Glutamatergic neuron (in vitro differentiated cells): ENCODE results near the gene HMX1. TPM values are rescaled to one million over a fixed set of nuclear protein-coding genes. Genes with fewer than 3 reads are reported as not detected.

ENCODE experiments used
- DNase-seq: peaks from one replicate; pipeline ENCODE4 v3.0.0; 2022
- H3K27ac Mint-ChIP-seq: one replicate; pipeline ENCODE4 v1.8.0; 2020; ENCODE audit warnings: mild to moderate bottlenecking, mixed read lengths, inconsistent platforms; ENCODE audit not compliant: unreplicated experiment
- H3K27me3 Mint-ChIP-seq: one replicate; pipeline ENCODE4 v1.8.0; 2020; ENCODE audit warnings: mild to moderate bottlenecking, moderate library complexity, mixed read lengths, inconsistent platforms; ENCODE audit not compliant: unreplicated experiment
- H3K36me3 Mint-ChIP-seq: one replicate; pipeline ENCODE4 v1.8.0; 2020; ENCODE audit warnings: mild to moderate bottlenecking, mixed read lengths, inconsistent platforms; ENCODE audit not compliant: unreplicated experiment
- H3K4me1 Mint-ChIP-seq: one replicate; pipeline ENCODE4 v1.8.0; 2020; ENCODE audit warnings: mild to moderate bottlenecking, low read depth, mixed read lengths, inconsistent platforms; ENCODE audit not compliant: unreplicated experiment
- H3K4me3 Mint-ChIP-seq: one replicate; pipeline ENCODE4 v1.8.0; 2020; ENCODE audit warnings: mild to moderate bottlenecking, mixed read lengths, inconsistent platforms; ENCODE audit not compliant: unreplicated experiment
- H3K9me3 Mint-ChIP-seq: one replicate; pipeline ENCODE4 v1.8.0; 2020; ENCODE audit warnings: mild to moderate bottlenecking, moderate library complexity, mixed read lengths, inconsistent platforms; ENCODE audit not compliant: unreplicated experiment
- total RNA-seq: library from RNA; stranded (reverse); fragmentation: NEBNext Ultra II Directional; extraction: Animal tissue kit (Norgen Biotek cat#: 25700); gene quantifications from one replicate; pipeline ENCODE4 v1.2.1, GENCODE V29; 2021; ENCODE audit not compliant: unreplicated experiment
- TF ChIP-seq, protein P1 (sequence below): fragments of 200-600 bp; sonication (generic); IDR thresholded peaks from one replicate; pipeline ENCODE4 v1.5.0; 2021; ENCODE audit not compliant: partially characterized antibody, unreplicated experiment

Gene HMX1
- total RNA-seq, 1 donor from 2014 or later: 1.7 TPM

DNA sequence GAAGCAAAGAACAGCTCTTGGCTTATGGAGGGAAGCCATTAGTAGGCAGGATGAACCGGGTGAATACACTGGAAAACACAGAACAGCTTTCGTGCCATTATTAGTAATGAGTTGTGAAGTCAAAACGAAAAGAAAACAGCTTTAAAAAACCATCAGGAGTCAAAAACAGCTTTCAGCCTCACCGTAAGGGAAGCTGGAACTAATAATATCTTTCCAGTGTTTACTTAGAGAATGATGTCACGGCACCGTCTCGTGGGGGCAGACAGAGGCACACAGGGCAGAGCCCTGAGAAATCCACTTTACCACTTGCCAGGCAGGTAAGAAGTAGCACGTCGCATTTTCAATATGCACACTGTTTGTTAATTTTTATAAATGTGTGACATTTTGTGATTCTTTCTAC, 37.9 kb upstream of the HMX1 start:
- DNase-seq: no peak
- Mint-ChIP-seq H3K36me3 (no peaks in the 10 kb centered on the region), H3K9me3 (peaks cover 5% of the 10 kb centered on the region), H3K4me3 (no peak overlapping the region), H3K4me1 (no peaks in the 10 kb centered on the region), H3K27me3 (peaks cover 9% of the 10 kb centered on the region), H3K27ac (no peak overlapping the region)
- TF ChIP-seq, protein P1, sequence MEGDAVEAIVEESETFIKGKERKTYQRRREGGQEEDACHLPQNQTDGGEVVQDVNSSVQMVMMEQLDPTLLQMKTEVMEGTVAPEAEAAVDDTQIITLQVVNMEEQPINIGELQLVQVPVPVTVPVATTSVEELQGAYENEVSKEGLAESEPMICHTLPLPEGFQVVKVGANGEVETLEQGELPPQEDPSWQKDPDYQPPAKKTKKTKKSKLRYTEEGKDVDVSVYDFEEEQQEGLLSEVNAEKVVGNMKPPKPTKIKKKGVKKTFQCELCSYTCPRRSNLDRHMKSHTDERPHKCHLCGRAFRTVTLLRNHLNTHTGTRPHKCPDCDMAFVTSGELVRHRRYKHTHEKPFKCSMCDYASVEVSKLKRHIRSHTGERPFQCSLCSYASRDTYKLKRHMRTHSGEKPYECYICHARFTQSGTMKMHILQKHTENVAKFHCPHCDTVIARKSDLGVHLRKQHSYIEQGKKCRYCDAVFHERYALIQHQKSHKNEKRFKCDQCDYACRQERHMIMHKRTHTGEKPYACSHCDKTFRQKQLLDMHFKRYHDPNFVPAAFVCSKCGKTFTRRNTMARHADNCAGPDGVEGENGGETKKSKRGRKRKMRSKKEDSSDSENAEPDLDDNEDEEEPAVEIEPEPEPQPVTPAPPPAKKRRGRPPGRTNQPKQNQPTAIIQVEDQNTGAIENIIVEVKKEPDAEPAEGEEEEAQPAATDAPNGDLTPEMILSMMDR: no peak

DNA sequence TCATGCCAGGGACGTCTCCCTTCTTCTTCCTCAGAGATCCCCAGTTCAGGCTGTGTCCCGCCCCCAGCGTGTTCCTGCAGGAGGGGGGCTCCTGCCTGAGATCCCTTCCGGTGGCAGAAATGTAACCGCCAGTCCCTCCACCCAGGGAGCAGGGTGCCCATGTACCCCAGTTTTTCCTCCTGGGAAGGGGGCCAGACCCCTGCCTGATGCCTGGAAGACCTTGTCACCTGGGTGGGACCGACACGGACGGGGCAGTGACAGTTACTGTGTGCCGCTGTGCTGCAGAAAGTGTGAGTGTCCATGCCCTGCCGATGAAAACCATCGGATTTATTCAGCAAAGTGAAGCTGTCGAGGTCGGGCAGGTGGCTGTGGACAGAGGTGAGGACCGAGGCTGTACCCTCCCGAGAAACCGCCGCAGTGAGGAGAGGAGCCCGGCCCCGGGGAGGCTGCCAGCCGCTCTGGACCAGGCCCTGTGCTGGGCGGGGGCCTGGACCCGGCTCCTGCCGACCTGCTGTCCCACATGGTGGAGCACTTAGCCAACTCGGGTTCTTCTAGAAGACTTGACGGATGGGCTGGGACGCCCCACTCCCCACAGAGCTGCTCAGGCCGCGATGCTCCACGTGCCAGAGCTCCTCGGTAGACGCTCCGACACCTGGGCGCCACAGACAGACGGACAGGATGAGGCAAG, 36.7 kb upstream of the HMX1 start:
- Mint-ChIP-seq H3K9me3 (peaks cover 5% of the 10 kb centered on the region), H3K27me3 (peaks cover 17% of the 10 kb centered on the region), H3K27ac (no peak overlapping the region), H3K4me3 (no peak overlapping the region), H3K36me3 (peaks cover 4% of the 10 kb centered on the region), H3K4me1 (no peaks in the 10 kb centered on the region)
- no peak for DNase-seq
- TF ChIP-seq, protein P1: no peak

DNA sequence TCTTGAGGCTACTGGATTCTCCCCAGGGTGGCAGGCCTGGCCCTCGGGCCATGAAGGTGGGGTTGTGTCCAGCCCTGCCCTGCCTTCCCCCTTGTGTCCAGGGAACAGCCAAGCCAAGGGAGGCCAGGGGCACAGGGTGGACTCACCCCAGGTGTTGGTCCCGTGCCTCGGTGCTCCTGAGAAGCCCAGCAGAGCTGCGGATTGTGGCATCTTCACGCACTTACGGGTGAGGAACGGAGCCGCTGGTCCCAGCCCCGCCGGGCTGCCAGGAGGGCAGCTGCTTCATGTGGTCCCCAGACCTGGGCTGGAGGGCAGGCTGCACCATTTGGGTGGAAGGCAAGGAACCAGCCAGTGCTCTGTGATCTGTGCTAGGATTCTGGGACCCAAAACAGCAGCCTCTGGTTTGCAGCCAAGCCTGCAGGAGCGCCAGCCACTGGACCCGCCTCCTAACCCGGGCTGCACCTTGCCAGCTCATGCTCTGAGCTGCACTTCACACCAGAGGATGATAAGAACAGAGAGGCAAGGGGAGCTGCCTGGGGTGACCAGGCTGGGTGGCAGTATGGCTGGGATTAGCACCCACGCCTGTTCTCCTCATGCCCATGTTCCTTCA, 36.1 kb upstream of the HMX1 start:
- Mint-ChIP-seq H3K9me3 (peaks cover 7% of the 10 kb centered on the region), H3K27me3 (peaks cover 17% of the 10 kb centered on the region), H3K4me1 (no peaks in the 10 kb centered on the region), H3K36me3 (peaks cover 7% of the 10 kb centered on the region), H3K27ac (no peak overlapping the region), H3K4me3 (no peak overlapping the region)
- DNase-seq: no peak
- TF ChIP-seq, protein P1: no peak

DNA sequence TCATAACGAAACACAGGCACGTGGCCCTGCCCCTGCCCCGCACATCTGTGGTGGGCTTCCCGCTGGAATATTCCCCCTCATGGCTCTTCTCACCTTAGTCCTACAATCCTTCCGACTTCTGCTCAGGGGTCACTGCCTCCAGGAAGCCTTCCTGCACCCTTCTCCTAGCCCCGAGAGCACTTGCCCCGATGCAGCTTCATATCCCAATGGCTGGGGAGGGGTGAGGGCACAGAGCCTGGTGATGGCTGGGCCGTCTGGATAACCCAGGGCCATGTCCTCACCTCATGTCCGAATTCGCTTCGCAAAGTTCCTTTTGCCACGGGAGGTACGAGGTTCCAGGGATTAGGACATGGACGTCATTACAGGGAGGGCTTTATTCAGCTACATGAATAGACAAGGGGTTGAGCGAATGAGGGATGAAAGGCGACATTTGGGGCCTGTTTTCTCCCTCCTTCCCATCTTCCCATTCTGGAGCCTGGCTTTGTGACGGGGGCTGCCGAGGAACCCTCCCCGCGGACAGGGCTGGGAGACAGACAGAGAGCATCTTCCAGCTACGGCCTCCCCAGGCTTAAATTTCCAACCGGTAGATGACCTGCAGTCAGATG, 35.5 kb upstream of the HMX1 start:
- Mint-ChIP-seq H3K27me3 (peaks cover 17% of the 10 kb centered on the region), H3K27ac (no peak overlapping the region), H3K4me1 (no peaks in the 10 kb centered on the region), H3K36me3 (peaks cover 9% of the 10 kb centered on the region), H3K9me3 (peaks cover 5% of the 10 kb centered on the region), H3K4me3 (no peak overlapping the region)
- no peak for DNase-seq
- TF ChIP-seq, protein P1: no peak

DNA sequence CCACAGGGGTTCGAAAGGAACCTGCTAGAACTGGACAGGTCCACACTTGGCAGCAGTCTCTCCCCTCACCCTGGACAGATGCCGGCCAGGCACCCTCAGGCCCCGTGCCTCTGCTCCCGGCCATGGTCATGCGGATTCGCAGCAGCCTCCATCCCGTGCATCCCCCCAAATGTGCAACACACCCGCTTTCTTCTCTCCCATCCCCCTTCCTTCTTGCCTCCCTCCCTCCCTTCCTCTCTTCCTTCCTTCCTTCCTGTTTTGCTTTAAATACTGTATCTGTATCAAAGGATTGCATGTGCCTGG, 35.0 kb upstream of the HMX1 start:
- TF ChIP-seq, protein P1: no peak
- H3K27ac Mint-ChIP-seq: no peak overlapping the region
- peaks cover 17% of the 10 kb centered on the region for H3K27me3 Mint-ChIP-seq
- peaks cover 9% of the 10 kb centered on the region for H3K9me3 Mint-ChIP-seq
- H3K36me3 Mint-ChIP-seq: peaks cover 13% of the 10 kb centered on the region
- H3K4me3 Mint-ChIP-seq: no peak overlapping the region
- DNase-seq: no peak
- H3K4me1 Mint-ChIP-seq: no peaks in the 10 kb centered on the region
